ENCODE data around the gene PIK3AP1. TPM values are rescaled to one million over a fixed set of nuclear protein-coding genes. Genes with fewer than 3 reads are reported as not detected.

PIK3AP1 gene
- total and polyA plus RNA-seq, 2 of the 8 experiments (the other 6 are each of a cell fraction or from before 2014, with no cell fraction given) = 1.9 to 4.5 TPM

- TF ChIP-seq CHD7 (IDR thresholded peaks at IDR 0.05; ENCODE audit: insufficient replicate concordance, low read length) (no peak), CTBP2 (IDR thresholded peaks at IDR 0.05; ENCODE audit: borderline replicate concordance, insufficient read depth, insufficient read length, low read length) (no peak), SUZ12 (IDR thresholded peaks at IDR 0.05; ENCODE audit: low read length) (no peak), ASH2L (IDR thresholded peaks at IDR 0.05; ENCODE audit: low read length) (no peak), KDM1A (IDR thresholded peaks at IDR 0.05; ENCODE audit: borderline replicate concordance, low read length) (no peak), RFX5 (IDR thresholded peaks at IDR 0.05; ENCODE audit: borderline replicate concordance, low read depth, low read length) (no peak), HDAC2 (IDR thresholded peaks at IDR 0.05; ENCODE audit: borderline replicate concordance in 1 of 2, low read depth in 2 of 2, low read length in 2 of 2) (no peak), TCF12 (IDR thresholded peaks at IDR 0.05; ENCODE audit: low read depth, low read length) (no peak), SP4 (IDR thresholded peaks at IDR 0.05; ENCODE audit: low read length) (no peak), YY1 (IDR thresholded peaks at IDR 0.05; ENCODE audit: low read depth, low read length) (no peak)
Observed at GRCh38 chr10:96699613-96700012, 20.7 kb downstream of the PIK3AP1 start (continued).

Data from H1 (cell line).